Esophagus squamous epithelium (tissue), 4 donors: ENCODE data around the gene MTM1.

Experiments
- CTCF ChIP-seq, 6 experiments: fragments of 450-650 bp in 4 of 6; fragments of 200-600 bp in 2 of 6; sonication (generic) in 2 of 6; IDR thresholded peaks; one replicate each; pipeline ENCODE4 v1.5.1; 2016 to 2019; ENCODE audit warnings: antibody characterized with exemption in 6 of 6, mild to moderate bottlenecking in 4 of 6, moderate library complexity in 4 of 6
- POLR2A ChIP-seq, 4 donors: fragments of 450-650 bp; IDR thresholded peaks; one replicate each; pipeline ENCODE4 v1.6.1; 2017; ENCODE audit warnings: antibody characterized with exemption in 4 of 4, mild to moderate bottlenecking in 4 of 4, moderate library complexity in 3 of 4

- TF ChIP-seq CTCF (IDR thresholded peaks at IDR 0.05), result no peak
- TF ChIP-seq POLR2A (IDR thresholded peaks at IDR 0.05), result no peak
Measured at GRCh38 chrX:150566734-150567182, 1.7 kb upstream of the MTM1 start.
